Panc1 (cell line): ENCODE results near the gene GPR142. TPM values are rescaled to one million over a fixed set of nuclear protein-coding genes. Genes with fewer than 3 reads are reported as not detected.

ENCODE experiments used
- ATAC-seq: fragments of 200-7000 bp; cut with Tn5 transposase; 2 replicates; pipeline ENCODE4 v1.9.1; 2020; ENCODE audit warnings: mild to moderate bottlenecking, moderate library complexity
- BruUV-seq: library from RNA; stranded (reverse); fragments of 400-500 nt; replicated peaks from 2 replicates; lab custom pipeline; 2021; lab: Mats Ljungman, UMichigan
- CTCF ChIA-PET: fragments of 300-600 bp; sonication (Branson Sonifier 250); formaldehyde crosslinking; loops from one replicate; lab custom pipeline; 2022; ENCODE audit warnings: antibody characterized with exemption; lab: Charles Lee
- POLR2A ChIA-PET: fragments of 300-600 bp; sonication (Branson Sonifier 250); formaldehyde crosslinking; loops from one replicate; lab custom pipeline; 2022; ENCODE audit warnings: antibody characterized with exemption; lab: Charles Lee
- DNase-seq: peaks from one replicate; pipeline ENCODE4 v3.0.0-alpha.2; 2010; ENCODE audit warnings: low read depth, low spot score
- H3K27ac ChIP-seq: 2 replicates; pipeline ENCODE4 v1.5.1; 2011; ENCODE audit warnings: mild to moderate bottlenecking, low read length, inconsistent platforms
- H3K27me3 ChIP-seq: fragments of 200-500 bp; sonication (Bioruptor generic); 2 replicates; pipeline ENCODE4 v1.6.0; 2014; ENCODE audit warnings: low read length, inconsistent platforms; ENCODE audit not compliant: control insufficient read depth, insufficient read depth
- H3K36me3 ChIP-seq: fragments of 200-500 bp; sonication (Bioruptor generic); 2 replicates; pipeline ENCODE4 v1.5.1; 2014; ENCODE audit warnings: inconsistent platforms, mild to moderate bottlenecking, low read length, moderate library complexity; ENCODE audit not compliant: control insufficient read depth, insufficient read depth
- H3K4me1 ChIP-seq: 2 replicates; pipeline ENCODE4 v1.5.1; 2011; ENCODE audit warnings: inconsistent platforms, mild to moderate bottlenecking, low read length, moderate library complexity; ENCODE audit not compliant: control insufficient read depth, insufficient read depth
- H3K4me3 ChIP-seq, 2 experiments: 2 replicates each; pipeline ENCODE4 v1.5.1; 2011 to 2012; ENCODE audit warnings: low read depth in 2 of 2, low read length in 2 of 2, mild to moderate bottlenecking in 2 of 2, inconsistent platforms in 1 of 2, moderate library complexity in 1 of 2
- H3K9me3 ChIP-seq: fragments of 200-500 bp; sonication (Bioruptor generic); 2 replicates; pipeline ENCODE4 v1.5.1; 2014; ENCODE audit warnings: low read depth, mild to moderate bottlenecking, inconsistent platforms, low read length, moderate library complexity; ENCODE audit not compliant: control insufficient read depth, insufficient read depth
- POLR2AphosphoS5 ChIP-seq: IDR thresholded peaks from 2 replicates; pipeline ENCODE4 v1.6.1; 2012; ENCODE audit warnings: mild to moderate bottlenecking, low read depth, low read length, moderate library complexity
- REST ChIP-seq, 2 experiments: IDR thresholded peaks; 2 replicates each; pipeline ENCODE4 v1.6.1; 2011 to 2012; ENCODE audit warnings: low read depth in 2 of 2, control low read depth in 1 of 2, low read length in 1 of 2, mild to moderate bottlenecking in 1 of 2, moderate library complexity in 1 of 2; ENCODE audit not compliant: insufficient read depth in 1 of 2
- SIN3A ChIP-seq: IDR thresholded peaks from 2 replicates; pipeline ENCODE4 v1.6.1; 2012; ENCODE audit warnings: low read depth, mild to moderate bottlenecking, low read length, moderate library complexity, borderline replicate concordance; ENCODE audit not compliant: insufficient read depth
- TCF7L2 ChIP-seq: IDR thresholded peaks from 2 replicates; pipeline ENCODE4 v1.6.1; 2011; ENCODE audit warnings: mild to moderate bottlenecking, low read depth, low read length, inconsistent platforms
- in situ Hi-C: cut with HindIII; loops from 2 replicates; pipeline ENCODE4 v1.10.0; 2016; ENCODE audit warnings: low sequenced_read_pairs, low pct_unique_long_range_greater_than_20kb
- intact Hi-C: fragments of 100-400 bp; cut with micrococcal nuclease; formaldehyde crosslinking; loops from one replicate; pipeline ENCODE4 v1.10.0; 2022; ENCODE audit not compliant: unreplicated experiment
- total RNA-seq: library from RNA; stranded (reverse); gene quantifications from one replicate; pipeline ENCODE4 v1.2.1, GENCODE V29; 2021; ENCODE audit not compliant: unreplicated experiment
- TF ChIP-seq, protein P1 (sequence below): fragments of 450-650 bp; IDR thresholded peaks from 2 replicates; pipeline ENCODE4 v1.5.1; 2017; ENCODE audit warnings: mild to moderate bottlenecking

The GPR142 gene
- total RNA-seq, 1 experiment from 2014 or later, result not detected

- Histone ChIP-seq H3K4me1 (no peaks in the 10 kb centered on the region; the same call in 1 of the 2 replicates), H3K4me3 (no peak overlapping the region), H3K27me3 (peaks cover 11% of the 10 kb centered on the region), H3K27ac (no peak overlapping the region), H3K36me3 (no peaks in the 10 kb centered on the region), H3K9me3 (no peaks in the 10 kb centered on the region)
- TF ChIP-seq POLR2AphosphoS5, result no peak
- TF ChIP-seq REST (IDR thresholded peaks at IDR 0.05; ENCODE audit: insufficient read depth in 1 of 2, low read depth in 2 of 2, low read length in 1 of 2), result no peak
- no peak for TF ChIP-seq SIN3A
- TF ChIP-seq TCF7L2, result no peak
- TF ChIP-seq, protein P1, sequence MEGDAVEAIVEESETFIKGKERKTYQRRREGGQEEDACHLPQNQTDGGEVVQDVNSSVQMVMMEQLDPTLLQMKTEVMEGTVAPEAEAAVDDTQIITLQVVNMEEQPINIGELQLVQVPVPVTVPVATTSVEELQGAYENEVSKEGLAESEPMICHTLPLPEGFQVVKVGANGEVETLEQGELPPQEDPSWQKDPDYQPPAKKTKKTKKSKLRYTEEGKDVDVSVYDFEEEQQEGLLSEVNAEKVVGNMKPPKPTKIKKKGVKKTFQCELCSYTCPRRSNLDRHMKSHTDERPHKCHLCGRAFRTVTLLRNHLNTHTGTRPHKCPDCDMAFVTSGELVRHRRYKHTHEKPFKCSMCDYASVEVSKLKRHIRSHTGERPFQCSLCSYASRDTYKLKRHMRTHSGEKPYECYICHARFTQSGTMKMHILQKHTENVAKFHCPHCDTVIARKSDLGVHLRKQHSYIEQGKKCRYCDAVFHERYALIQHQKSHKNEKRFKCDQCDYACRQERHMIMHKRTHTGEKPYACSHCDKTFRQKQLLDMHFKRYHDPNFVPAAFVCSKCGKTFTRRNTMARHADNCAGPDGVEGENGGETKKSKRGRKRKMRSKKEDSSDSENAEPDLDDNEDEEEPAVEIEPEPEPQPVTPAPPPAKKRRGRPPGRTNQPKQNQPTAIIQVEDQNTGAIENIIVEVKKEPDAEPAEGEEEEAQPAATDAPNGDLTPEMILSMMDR, result no peak
- POLR2A ChIA-PET, result no interaction called here
- ATAC-seq (no peak), DNase-seq (no peak)
- BruUV-seq, result no TSS peak
- in situ Hi-C loops, result no loop called here
- CTCF ChIA-PET, result interaction anchor here (0.7 to 1.1 kb wide), 2 partner anchors 48 to 116 kb away, joined by 3 to 4 read pairs; no protein-coding TSS in a partner anchor
- intact Hi-C loops, result loop anchor here (5.0 kb wide), 1 partner anchor 46 kb away; no protein-coding TSS in a partner anchor
Observed at GRCh38 chr17:74353446-74354060, 13.8 kb upstream of the GPR142 start.

DNA sequence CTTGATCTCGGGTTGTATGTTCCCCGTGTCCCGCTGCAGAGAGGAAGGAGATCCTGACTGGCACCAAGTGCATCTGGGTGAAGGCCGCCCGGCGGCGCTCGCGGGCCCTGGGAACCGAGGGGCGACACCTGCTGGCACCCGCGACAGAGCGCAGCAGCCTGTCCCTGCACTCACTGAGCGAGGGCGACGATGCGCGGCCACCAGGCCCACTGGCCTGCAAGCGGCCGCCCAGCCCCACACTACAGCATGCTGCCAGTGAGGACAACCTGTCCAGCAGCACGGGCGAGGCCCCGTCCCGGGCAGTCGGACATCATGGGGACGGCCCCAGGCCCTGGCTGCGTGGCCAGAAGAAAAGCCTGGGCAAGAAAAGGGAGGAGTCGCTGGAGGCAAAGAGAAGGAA is 13.2 kb upstream of the GPR142 start:
- ATAC-seq, result peak; percentile 81
- Histone ChIP-seq H3K27ac (no peak overlapping the region), H3K4me3 (no peak overlapping the region), H3K27me3 (peaks cover 11% of the 10 kb centered on the region), H3K36me3 (no peaks in the 10 kb centered on the region), H3K4me1 (no peaks in the 10 kb centered on the region; the same call in 1 of the 2 replicates), H3K9me3 (no peaks in the 10 kb centered on the region)
- intact Hi-C loops (loop anchor here (5.0 kb wide), 1 partner anchor 47 kb away; no protein-coding TSS in a partner anchor), in situ Hi-C loops (no loop called here)
- CTCF ChIA-PET, result no interaction called here
- no TSS peak for BruUV-seq
- POLR2A ChIA-PET, result no interaction called here
- TF ChIP-seq REST (IDR thresholded peaks at IDR 0.05; ENCODE audit: insufficient read depth in 1 of 2, low read depth in 2 of 2, low read length in 1 of 2) (no peak), SIN3A (no peak), POLR2AphosphoS5 (no peak), TCF7L2 (no peak)
- TF ChIP-seq, protein P1, result peak; percentile 98
- peak; percentile 22 for DNase-seq
